Measurements from ENCODE around the gene HLA-DPB1.

HLA-DPB1 gene

GRCh38 chr6:33077908-33078307 lies 2.1 kb downstream of the HLA-DPB1 start:
- no CpG with 5 or more reads among the region's 5 CpGs for WGBS (ENCODE audit: extremely low coverage, insufficient coverage, insufficient read length)
- Histone ChIP-seq H3K9me3 (ENCODE audit: insufficient read depth, low read depth, low read length) (no peaks in the 10 kb centered on the region), H3K9ac (ENCODE audit: low read length) (no peak overlapping the region), H4K8ac (ENCODE audit: low read depth, low read length) (no peak overlapping the region), H3K14ac (ENCODE audit: low read length) (no peak overlapping the region), H3K27ac (ENCODE audit: low read depth, low read length) (no peak overlapping the region), H2AK5ac (ENCODE audit: low read length) (no peak overlapping the region), H2BK5ac (ENCODE audit: low read depth, low read length, poor library complexity) (no peak overlapping the region), H4K91ac (ENCODE audit: low read depth, low read length) (no peak overlapping the region), H3K18ac (ENCODE audit: low read length) (no peak overlapping the region), H3K23ac (ENCODE audit: low read length) (no peak overlapping the region), H3K4me1 (ENCODE audit: control insufficient read depth in 1 of 2, insufficient read depth in 2 of 2, low read length in 2 of 2) (peaks cover 5 to 7% of the 10 kb centered on the region in 2 experiments), H3K4me3 (ENCODE audit: low read depth, low read length) (no peak overlapping the region), H2AFZ (ENCODE audit: insufficient read depth, low read length, poor library complexity) (no peak overlapping the region), H4K12ac (ENCODE audit: low read depth, low read length) (no peak overlapping the region), H3K4ac (ENCODE audit: low read depth, low read length) (no peak overlapping the region), H3K27me3 (ENCODE audit: insufficient read depth, low read length) (no peaks in the 10 kb centered on the region), H3K36me3 (ENCODE audit: control insufficient read depth in 1 of 2, insufficient read depth in 2 of 2, low read length in 2 of 2) (no peaks in the 10 kb centered on the region), H2BK120ac (ENCODE audit: insufficient read depth, low read length, poor library complexity) (no peak overlapping the region), H2BK12ac (ENCODE audit: low read length) (no peak overlapping the region), H3K79me2 (ENCODE audit: control insufficient read depth, insufficient read depth, low read length, poor library complexity) (peaks cover 2% of the 10 kb centered on the region), H3K79me1 (ENCODE audit: low read length) (peaks cover 4% of the 10 kb centered on the region), H3K4me2 (ENCODE audit: low read length) (no peak overlapping the region)
- no peak for DNase-seq

- no peak overlapping the region for H4K91ac ChIP-seq (ENCODE audit: low read depth, low read length)
- peaks cover 2% of the 10 kb centered on the region for H3K79me2 ChIP-seq (ENCODE audit: control insufficient read depth, insufficient read depth, low read length, poor library complexity)
- no peak overlapping the region for H2BK12ac ChIP-seq (ENCODE audit: low read length)
- no peak for DNase-seq
- H3K27ac ChIP-seq (ENCODE audit: low read depth, low read length) = no peak overlapping the region
- no peak overlapping the region for H3K4me2 ChIP-seq (ENCODE audit: low read length)
- peaks cover 4% of the 10 kb centered on the region for H3K79me1 ChIP-seq (ENCODE audit: low read length)
- H3K9ac ChIP-seq (ENCODE audit: low read length) = no peak overlapping the region
- no peak overlapping the region for H3K18ac ChIP-seq (ENCODE audit: low read length)
- no peak overlapping the region for H2BK5ac ChIP-seq (ENCODE audit: low read depth, low read length, poor library complexity)
- H4K8ac ChIP-seq (ENCODE audit: low read depth, low read length) = no peak overlapping the region
- no peak overlapping the region for H3K4me3 ChIP-seq (ENCODE audit: low read depth, low read length)
- H3K27me3 ChIP-seq (ENCODE audit: insufficient read depth, low read length) = no peaks in the 10 kb centered on the region
- H3K4me1 ChIP-seq (ENCODE audit: control insufficient read depth in 1 of 2, insufficient read depth in 2 of 2, low read length in 2 of 2) = peaks cover 5 to 7% of the 10 kb centered on the region in 2 experiments
- no peak overlapping the region for H3K23ac ChIP-seq (ENCODE audit: low read length)
- no peak overlapping the region for H2AFZ ChIP-seq (ENCODE audit: insufficient read depth, low read length, poor library complexity)
- no peak overlapping the region for H4K12ac ChIP-seq (ENCODE audit: low read depth, low read length)
- no peak overlapping the region for H2AK5ac ChIP-seq (ENCODE audit: low read length)
- no peaks in the 10 kb centered on the region for H3K36me3 ChIP-seq (ENCODE audit: control insufficient read depth in 1 of 2, insufficient read depth in 2 of 2, low read length in 2 of 2)
- no CpG with 5 or more reads among the region's 3 CpGs for WGBS (ENCODE audit: extremely low coverage, insufficient coverage, insufficient read length)
- H3K14ac ChIP-seq (ENCODE audit: low read length) = no peak overlapping the region
- no peak overlapping the region for H2BK120ac ChIP-seq (ENCODE audit: insufficient read depth, low read length, poor library complexity)
- H3K9me3 ChIP-seq (ENCODE audit: insufficient read depth, low read depth, low read length) = no peaks in the 10 kb centered on the region
- H3K4ac ChIP-seq (ENCODE audit: low read depth, low read length) = no peak overlapping the region
Observed at GRCh38 chr6:33078442-33078841, 2.7 kb downstream of the HLA-DPB1 start.

GRCh38 chr6:33078919-33079521 lies 3.2 kb downstream of the HLA-DPB1 start:
- H3K36me3 ChIP-seq (ENCODE audit: control insufficient read depth in 1 of 2, insufficient read depth in 2 of 2, low read length in 2 of 2) = no peaks in the 10 kb centered on the region
- no peak overlapping the region for H3K9ac ChIP-seq (ENCODE audit: low read length)
- no peak overlapping the region for H3K18ac ChIP-seq (ENCODE audit: low read length)
- peaks cover 4% of the 10 kb centered on the region for H3K79me1 ChIP-seq (ENCODE audit: low read length)
- H3K4me3 ChIP-seq (ENCODE audit: low read depth, low read length) = no peak overlapping the region
- H3K4ac ChIP-seq (ENCODE audit: low read depth, low read length) = no peak overlapping the region
- no peak overlapping the region for H3K23ac ChIP-seq (ENCODE audit: low read length)
- peaks cover 5 to 7% of the 10 kb centered on the region in 2 experiments for H3K4me1 ChIP-seq (ENCODE audit: control insufficient read depth in 1 of 2, insufficient read depth in 2 of 2, low read length in 2 of 2)
- H2BK12ac ChIP-seq (ENCODE audit: low read length) = no peak overlapping the region
- no peak overlapping the region for H2BK5ac ChIP-seq (ENCODE audit: low read depth, low read length, poor library complexity)
- H3K27me3 ChIP-seq (ENCODE audit: insufficient read depth, low read length) = no peaks in the 10 kb centered on the region
- H2BK120ac ChIP-seq (ENCODE audit: insufficient read depth, low read length, poor library complexity) = no peak overlapping the region
- no peak overlapping the region for H4K91ac ChIP-seq (ENCODE audit: low read depth, low read length)
- H4K12ac ChIP-seq (ENCODE audit: low read depth, low read length) = no peak overlapping the region
- no peak overlapping the region for H3K14ac ChIP-seq (ENCODE audit: low read length)
- H3K4me2 ChIP-seq (ENCODE audit: low read length) = no peak overlapping the region
- H2AK5ac ChIP-seq (ENCODE audit: low read length) = no peak overlapping the region
- H2AFZ ChIP-seq (ENCODE audit: insufficient read depth, low read length, poor library complexity) = no peak overlapping the region
- H3K79me2 ChIP-seq (ENCODE audit: control insufficient read depth, insufficient read depth, low read length, poor library complexity) = peaks cover 2% of the 10 kb centered on the region
- no CpG with 5 or more reads among the region's 2 CpGs for WGBS (ENCODE audit: extremely low coverage, insufficient coverage, insufficient read length)
- no peak overlapping the region for H4K8ac ChIP-seq (ENCODE audit: low read depth, low read length)
- no peak for DNase-seq
- no peak overlapping the region for H3K27ac ChIP-seq (ENCODE audit: low read depth, low read length)
- no peaks in the 10 kb centered on the region for H3K9me3 ChIP-seq (ENCODE audit: insufficient read depth, low read depth, low read length)

- Histone ChIP-seq H2BK12ac (ENCODE audit: low read length) (no peak overlapping the region), H3K36me3 (ENCODE audit: control insufficient read depth in 1 of 2, insufficient read depth in 2 of 2, low read length in 2 of 2) (no peaks in the 10 kb centered on the region), H3K9ac (ENCODE audit: low read length) (no peak overlapping the region), H3K27ac (ENCODE audit: low read depth, low read length) (no peak overlapping the region), H3K23ac (ENCODE audit: low read length) (no peak overlapping the region), H3K4me2 (ENCODE audit: low read length) (no peak overlapping the region), H3K79me1 (ENCODE audit: low read length) (peaks cover 4% of the 10 kb centered on the region), H4K8ac (ENCODE audit: low read depth, low read length) (no peak overlapping the region), H2BK5ac (ENCODE audit: low read depth, low read length, poor library complexity) (no peak overlapping the region), H3K27me3 (ENCODE audit: insufficient read depth, low read length) (no peaks in the 10 kb centered on the region), H3K79me2 (ENCODE audit: control insufficient read depth, insufficient read depth, low read length, poor library complexity) (peaks cover 2% of the 10 kb centered on the region), H3K4me3 (ENCODE audit: low read depth, low read length) (no peak overlapping the region), H2AFZ (ENCODE audit: insufficient read depth, low read length, poor library complexity) (no peak overlapping the region), H3K14ac (ENCODE audit: low read length) (no peak overlapping the region), H3K4me1 (ENCODE audit: control insufficient read depth in 1 of 2, insufficient read depth in 2 of 2, low read length in 2 of 2) (peaks cover 5 to 7% of the 10 kb centered on the region in 2 experiments), H4K12ac (ENCODE audit: low read depth, low read length) (no peak overlapping the region), H3K9me3 (ENCODE audit: insufficient read depth, low read depth, low read length) (no peaks in the 10 kb centered on the region), H3K18ac (ENCODE audit: low read length) (no peak overlapping the region), H2AK5ac (ENCODE audit: low read length) (no peak overlapping the region), H2BK120ac (ENCODE audit: insufficient read depth, low read length, poor library complexity) (no peak overlapping the region), H4K91ac (ENCODE audit: low read depth, low read length) (no peak overlapping the region), H3K4ac (ENCODE audit: low read depth, low read length) (no peak overlapping the region)
- no CpG with 5 or more reads among the region's 4 CpGs for whole genome bisulfite sequencing (ENCODE audit: extremely low coverage, insufficient coverage, insufficient read length)
- DNase-seq = no peak
Observed at GRCh38 chr6:33079580-33079979, 3.8 kb downstream of the HLA-DPB1 start.
